Measurements from ENCODE around the gene CAPN9.
"Not testable (repeated sequence)": the region's sequence is repeated elsewhere in the genome, so short reads cannot be mapped to it uniquely, and the experiment has no call there.

CAPN9 gene

GRCh38 chr1:230747127-230747730, at the start of gene CAPN9:
Gene CAPN9, plus strand, starts transcription at chr1:230747388. Its CDS starts 109 bp downstream, at chr1:230747497.
- DNase-seq, result no peak

- no peak for DNase-seq
Observed at GRCh38 chr1:230698130-230698529, 49.1 kb upstream of the CAPN9 start.

GRCh38 chr1:230698964-230699363, 48.2 kb upstream of the CAPN9 start:
- DNase-seq, result not testable (repeated sequence)

- DNase-seq, result no peak
Observed at GRCh38 chr1:230699716-230700115, 47.5 kb upstream of the CAPN9 start.

- DNase-seq, result no peak
Observed at GRCh38 chr1:230700132-230700531, 47.1 kb upstream of the CAPN9 start.

- DNase-seq, result no peak
Observed at GRCh38 chr1:230701434-230701833, 45.8 kb upstream of the CAPN9 start.

- DNase-seq, result no peak
Observed at GRCh38 chr1:230701895-230702768, 45.1 kb upstream of the CAPN9 start.

- no peak for DNase-seq
Observed at GRCh38 chr1:230702934-230703678, 44.1 kb upstream of the CAPN9 start.

GRCh38 chr1:230703679-230704385, 43.4 kb upstream of the CAPN9 start:
- no peak for DNase-seq

GRCh38 chr1:230704830-230705229, 42.4 kb upstream of the CAPN9 start:
- DNase-seq, result no peak

GRCh38 chr1:230705289-230706019, 41.7 kb upstream of the CAPN9 start:
- DNase-seq, result no peak

GRCh38 chr1:230706020-230706699, 41.0 kb upstream of the CAPN9 start:
- DNase-seq, result no peak

- no peak for DNase-seq
Observed at GRCh38 chr1:230706887-230707731, 40.1 kb upstream of the CAPN9 start.

GRCh38 chr1:230707732-230708630, 39.2 kb upstream of the CAPN9 start:
- no peak for DNase-seq

GRCh38 chr1:230708631-230709580, 38.3 kb upstream of the CAPN9 start:
- no peak for DNase-seq

GRCh38 chr1:230709619-230710542, 37.3 kb upstream of the CAPN9 start:
- no peak for DNase-seq

GRCh38 chr1:230710543-230710904, 36.7 kb upstream of the CAPN9 start:
- DNase-seq, result no peak

Data from T1000 (cell line).